Measurements from ENCODE around the gene DDC. TPM values are rescaled to one million over a fixed set of nuclear protein-coding genes. Genes with fewer than 3 reads are reported as not detected.
"Not testable (repeated sequence)": the region's sequence is repeated elsewhere in the genome, so short reads cannot be mapped to it uniquely, and the experiment has no call there.

Gene DDC
- total RNA-seq, 4 donors from 2014 or later = 0.24 to 1.3 TPM; not detected in 2

- DNase-seq = no peak
- TF ChIP-seq CTCF (IDR thresholded peaks at IDR 0.05 in 4 of 5, conservative IDR thresholded peaks at IDR 0.05 in 1 of 5) (no peak), POLR2A (IDR thresholded peaks at IDR 0.05) (no peak)
- in situ Hi-C loops (cut with MboI; ENCODE audit: low sequenced_read_pairs in 4 of 4) = no loop called here
- Histone ChIP-seq H3K27me3 (no peaks in the 10 kb centered on the region), H3K9me3 (no peaks in the 10 kb centered on the region), H3K27ac (no peak overlapping the region), H3K4me1 (no peaks in the 10 kb centered on the region), H3K4me3 (no peak overlapping the region), H3K36me3 (no peaks in the 10 kb centered on the region)
- no peak for ATAC-seq
- intact Hi-C loops (cut with DNase I; ENCODE audit: low total_unique reads) = no loop called here
Observed at GRCh38 chr7:50577569-50577968, 12.4 kb upstream of the DDC start.

GRCh38 chr7:50576388-50576787, 11.2 kb upstream of the DDC start:
- H3K4me3 ChIP-seq; H3K27me3 ChIP-seq; intact Hi-C loops (cut with DNase I; ENCODE audit: low total_unique reads); H3K36me3 ChIP-seq; in situ Hi-C loops (cut with MboI; ENCODE audit: low sequenced_read_pairs in 4 of 4); ATAC-seq; H3K4me1 ChIP-seq; H3K27ac ChIP-seq; H3K9me3 ChIP-seq; DNase-seq: not testable (repeated sequence)

GRCh38 chr7:50567715-50568261, 2.6 kb upstream of the DDC start:
- DNase-seq (no peak), ATAC-seq (no peak)
- Histone ChIP-seq H3K4me1 (no peaks in the 10 kb centered on the region), H3K4me3 (no peak overlapping the region), H3K36me3 (no peaks in the 10 kb centered on the region), H3K9me3 (no peaks in the 10 kb centered on the region), H3K27me3 (no peaks in the 10 kb centered on the region), H3K27ac (no peak overlapping the region)
- in situ Hi-C loops (cut with MboI; ENCODE audit: low sequenced_read_pairs in 4 of 4) (no loop called here), intact Hi-C loops (cut with DNase I; ENCODE audit: low total_unique reads) (no loop called here)
- no peak for TF ChIP-seq CTCF (IDR thresholded peaks at IDR 0.05 in 4 of 5, conservative IDR thresholded peaks at IDR 0.05 in 1 of 5)
- no peak for TF ChIP-seq POLR2A (IDR thresholded peaks at IDR 0.05)

- in situ Hi-C loops (cut with MboI; ENCODE audit: low sequenced_read_pairs in 4 of 4) = no loop called here
- DNase-seq (no peak), ATAC-seq (no peak)
- H3K4me3 ChIP-seq = no peak overlapping the region
- no peaks in the 10 kb centered on the region for H3K9me3 ChIP-seq
- H3K36me3 ChIP-seq = no peaks in the 10 kb centered on the region
- no peak overlapping the region for H3K27ac ChIP-seq
- H3K27me3 ChIP-seq = no peaks in the 10 kb centered on the region
- TF ChIP-seq POLR2A (IDR thresholded peaks at IDR 0.05) (no peak), CTCF (IDR thresholded peaks at IDR 0.05 in 4 of 5, conservative IDR thresholded peaks at IDR 0.05 in 1 of 5) (no peak)
- H3K4me1 ChIP-seq = no peaks in the 10 kb centered on the region
- intact Hi-C loops (cut with DNase I; ENCODE audit: low total_unique reads) = no loop called here
Observed at GRCh38 chr7:50565977-50566376, 772 bp upstream of the DDC start.

GRCh38 chr7:50565559-50565916, 333 bp upstream of the DDC start:
- no peak for ATAC-seq

More at GRCh38 chr7:50565559-50565916, 333 bp upstream of the DDC start:
- no peaks in the 10 kb centered on the region for H3K36me3 ChIP-seq
- no peaks in the 10 kb centered on the region for H3K27me3 ChIP-seq
- no peak for TF ChIP-seq POLR2A (IDR thresholded peaks at IDR 0.05)
- TF ChIP-seq CTCF (IDR thresholded peaks at IDR 0.05 in 4 of 5, conservative IDR thresholded peaks at IDR 0.05 in 1 of 5) = no peak
- no peaks in the 10 kb centered on the region for H3K4me1 ChIP-seq
- H3K4me3 ChIP-seq = no peak overlapping the region
- H3K27ac ChIP-seq = no peak overlapping the region
- intact Hi-C loops (cut with DNase I; ENCODE audit: low total_unique reads) = no loop called here
- no peak for DNase-seq
- in situ Hi-C loops (cut with MboI; ENCODE audit: low sequenced_read_pairs in 4 of 4) = no loop called here
- H3K9me3 ChIP-seq = no peaks in the 10 kb centered on the region
